Activated CD4-positive, alpha-beta T cell treated with anti-CD3 and anti-CD28 coated beads for 36 hours (primary cell): ENCODE measurements around the gene BRMS1L. TPM values are rescaled to one million over a fixed set of nuclear protein-coding genes. Genes with fewer than 3 reads are reported as not detected.

Source experiments
- ATAC-seq: fragments of 200-7000 bp; cut with Tn5 transposase; one replicate; pipeline ENCODE4 v1.10.0; 2021; ENCODE audit warnings: mild to moderate bottlenecking, moderate library complexity
- CTCF ChIA-PET: fragments of 350-600 bp; sonication (Branson Sonifier 250); formaldehyde crosslinking; loops from one replicate; lab custom pipeline; 2021; ENCODE audit warnings: antibody characterized with exemption; lab: Charles Lee
- POLR2A ChIA-PET: fragments of 350-600 bp; sonication (Branson Sonifier 250); formaldehyde crosslinking; loops from one replicate; lab custom pipeline; 2021; ENCODE audit warnings: antibody characterized with exemption, inconsistent platforms; lab: Charles Lee
- DNase-seq: peaks from one replicate; pipeline ENCODE4 v3.0.0-alpha.2; 2020
- H3K27ac Mint-ChIP-seq: one replicate; pipeline ENCODE4 v1.8.0; 2021; ENCODE audit warnings: mixed read lengths
- H3K27me3 Mint-ChIP-seq: one replicate; pipeline ENCODE4 v1.8.0; 2021; ENCODE audit warnings: mixed read lengths
- H3K36me3 Mint-ChIP-seq: one replicate; pipeline ENCODE4 v1.8.0; 2021; ENCODE audit warnings: low read depth, mixed read lengths
- H3K4me1 Mint-ChIP-seq: one replicate; pipeline ENCODE4 v1.8.0; 2021; ENCODE audit warnings: mixed read lengths
- H3K4me3 Mint-ChIP-seq: one replicate; pipeline ENCODE4 v1.8.0; 2021; ENCODE audit warnings: mild to moderate bottlenecking, moderate library complexity, mixed read lengths
- H3K9me3 Mint-ChIP-seq: one replicate; pipeline ENCODE4 v1.8.0; 2021; ENCODE audit warnings: low read depth, mixed read lengths
- intact Hi-C, 2 experiments: fragments of 100-400 bp; cut with DNase I in 1 of 2; cut with micrococcal nuclease in 1 of 2; formaldehyde crosslinking; loops; one replicate each; pipeline versions ENCODE4 v1.14.2 to v1.15.1; 2022 to 2024; cut with DNase I, micrococcal nuclease
- total RNA-seq, 2 experiments: library from RNA; stranded (reverse); gene quantifications; one replicate each; pipeline ENCODE4 v1.2.3, GENCODE V29; 2021

The BRMS1L gene
- total RNA-seq, 2 experiments from 2014 or later: 5.3 to 7.8 TPM

DNA sequence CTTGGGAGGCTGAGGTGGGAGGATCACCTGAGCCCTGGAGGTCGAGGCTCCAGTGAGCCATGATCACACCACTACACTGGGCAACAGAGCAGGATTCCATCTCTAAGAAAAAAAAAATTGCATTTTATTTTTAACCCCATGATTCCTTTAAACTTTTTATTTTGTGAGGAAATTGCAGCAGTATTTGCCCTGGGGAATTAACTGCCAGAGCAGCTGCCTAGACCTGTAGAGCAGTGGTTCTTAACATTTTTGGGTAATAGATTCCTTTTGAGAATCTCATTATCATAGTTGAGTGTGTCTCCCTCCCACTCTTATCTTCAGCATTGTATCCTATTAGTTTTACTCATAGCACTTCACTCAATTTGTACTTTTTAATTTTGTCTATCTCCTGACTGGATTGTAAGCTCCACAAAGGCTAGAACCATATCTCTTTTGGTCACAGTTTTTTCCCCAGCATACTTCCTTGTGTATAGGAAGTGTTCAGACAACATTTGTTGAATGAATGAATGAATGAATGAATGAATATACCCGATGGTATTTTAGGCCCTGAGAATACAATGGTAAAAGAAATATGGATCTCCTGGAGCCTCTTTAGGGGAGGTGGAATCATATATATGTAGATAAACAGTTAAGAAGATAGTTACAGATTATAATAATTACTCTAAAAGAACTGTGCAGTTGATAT, 40.6 kb downstream of the BRMS1L start:
- ATAC-seq: no peak
- H3K4me3 Mint-ChIP-seq: no peak overlapping the region
- intact Hi-C loops: no loop called here
- H3K27ac Mint-ChIP-seq: no peak overlapping the region
- CTCF ChIA-PET: interaction anchor here (0.7 kb wide), 1 partner anchor 121 kb away, joined by 3 read pairs; no protein-coding TSS in a partner anchor
- POLR2A ChIA-PET: no interaction called here
- no peaks in the 10 kb centered on the region for H3K4me1 Mint-ChIP-seq
- DNase-seq: no peak
- peaks cover 24% of the 10 kb centered on the region for H3K36me3 Mint-ChIP-seq
- no peaks in the 10 kb centered on the region for H3K27me3 Mint-ChIP-seq
- no peaks in the 10 kb centered on the region for H3K9me3 Mint-ChIP-seq

DNA sequence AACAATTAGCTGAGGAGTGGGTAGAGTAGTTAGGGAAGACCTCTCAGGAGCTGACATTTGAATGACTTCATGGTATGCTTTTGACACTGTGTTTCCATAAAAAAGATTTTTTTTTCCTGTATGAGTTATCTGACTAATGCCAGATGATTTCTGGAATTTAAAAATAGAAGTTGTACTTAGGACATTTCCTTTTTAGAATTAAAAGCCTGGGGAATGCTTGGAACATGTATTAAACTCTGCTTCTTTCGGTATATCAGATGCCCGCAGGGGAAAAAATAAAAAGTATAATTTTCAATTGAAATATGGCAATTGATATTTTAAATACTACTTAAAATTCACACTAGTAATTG, 41.1 kb downstream of the BRMS1L start:
- intact Hi-C loops: no loop called here
- ChIA-PET POLR2A (no interaction called here), CTCF (no interaction called here)
- H3K4me3 Mint-ChIP-seq: no peak overlapping the region
- H3K9me3 Mint-ChIP-seq: no peaks in the 10 kb centered on the region
- H3K4me1 Mint-ChIP-seq: no peaks in the 10 kb centered on the region
- ATAC-seq: no peak
- H3K36me3 Mint-ChIP-seq: peaks cover 24% of the 10 kb centered on the region
- H3K27ac Mint-ChIP-seq: no peak overlapping the region
- no peak for DNase-seq
- H3K27me3 Mint-ChIP-seq: no peaks in the 10 kb centered on the region

DNA sequence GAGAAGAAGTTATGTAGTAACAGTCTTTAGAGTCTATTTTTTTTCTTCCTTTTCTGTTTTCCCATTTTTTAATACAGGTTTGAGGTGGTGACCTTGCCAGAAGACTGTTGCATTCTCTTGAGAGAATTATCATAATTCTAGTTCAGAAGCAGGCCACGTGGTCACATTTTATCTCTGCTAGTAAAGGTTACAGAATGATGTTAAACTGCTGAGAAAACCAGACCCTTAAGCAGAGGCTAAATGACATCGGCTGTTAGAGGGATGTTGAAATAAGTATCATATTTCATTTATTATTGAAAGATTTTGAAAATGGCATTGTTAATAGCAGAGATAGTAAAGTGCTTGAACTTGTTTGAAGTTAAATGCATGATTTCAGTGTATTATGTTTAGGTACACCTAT, 49.2 kb downstream of the BRMS1L start:
- no peaks in the 10 kb centered on the region for H3K27me3 Mint-ChIP-seq
- no peak overlapping the region for H3K4me3 Mint-ChIP-seq
- POLR2A ChIA-PET: no interaction called here
- H3K36me3 Mint-ChIP-seq: peaks cover 2% of the 10 kb centered on the region
- DNase-seq (no peak), ATAC-seq (no peak)
- H3K9me3 Mint-ChIP-seq: no peaks in the 10 kb centered on the region
- no peaks in the 10 kb centered on the region for H3K4me1 Mint-ChIP-seq
- H3K27ac Mint-ChIP-seq: no peak overlapping the region
- CTCF ChIA-PET: interaction anchor here (0.7 kb wide), 1 partner anchor 15 kb away, joined by 3 read pairs; no protein-coding TSS in a partner anchor
- intact Hi-C loops: no loop called here

DNA sequence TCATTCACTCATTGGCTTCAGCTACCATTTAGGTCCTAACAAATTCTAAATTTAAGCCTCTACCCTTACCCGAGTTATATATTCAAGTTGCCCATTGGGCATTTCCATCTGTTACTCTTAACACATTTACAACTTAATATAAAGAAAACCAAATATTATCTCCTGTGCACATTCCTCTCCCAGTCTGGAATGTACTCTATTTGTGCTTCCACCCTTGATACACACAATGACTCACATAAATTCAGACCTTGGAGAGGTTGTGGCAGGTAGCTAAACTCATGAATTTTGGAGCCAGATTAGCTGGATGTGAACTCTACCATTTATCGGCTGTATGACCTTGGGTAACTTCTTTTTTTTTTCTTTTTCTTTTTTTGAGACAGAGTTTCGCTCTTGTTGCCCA, 51.1 kb downstream of the BRMS1L start:
- ChIA-PET CTCF (interaction anchor here (2.4 kb wide), 1 partner anchor 193 kb away, joined by 11 read pairs; no protein-coding TSS in a partner anchor), POLR2A (no interaction called here)
- Mint-ChIP-seq H3K4me1 (no peaks in the 10 kb centered on the region), H3K9me3 (no peaks in the 10 kb centered on the region), H3K27me3 (no peaks in the 10 kb centered on the region), H3K4me3 (no peak overlapping the region), H3K36me3 (peaks cover 2% of the 10 kb centered on the region), H3K27ac (no peak overlapping the region)
- DNase-seq (no peak), ATAC-seq (no peak)
- intact Hi-C loops: no loop called here

GRCh38 chr14:35878272-35879150, 52.4 kb downstream of the BRMS1L start:
- Mint-ChIP-seq H3K4me3 (no peak overlapping the region), H3K27ac (no peak overlapping the region), H3K9me3 (no peaks in the 10 kb centered on the region), H3K36me3 (no peaks in the 10 kb centered on the region), H3K4me1 (no peaks in the 10 kb centered on the region), H3K27me3 (no peaks in the 10 kb centered on the region)
- CTCF ChIA-PET: interaction anchor here (0.6 to 2.4 kb wide), 2 partner anchors 125 to 191 kb away, joined by 3 to 11 read pairs; no protein-coding TSS in a partner anchor
- POLR2A ChIA-PET: no interaction called here
- DNase-seq: no peak
- ATAC-seq: no peak
- intact Hi-C loops: loop anchor here (1.0 to 2.0 kb wide), 3 partner anchors 68 to 191 kb away; no protein-coding TSS in a partner anchor

DNA sequence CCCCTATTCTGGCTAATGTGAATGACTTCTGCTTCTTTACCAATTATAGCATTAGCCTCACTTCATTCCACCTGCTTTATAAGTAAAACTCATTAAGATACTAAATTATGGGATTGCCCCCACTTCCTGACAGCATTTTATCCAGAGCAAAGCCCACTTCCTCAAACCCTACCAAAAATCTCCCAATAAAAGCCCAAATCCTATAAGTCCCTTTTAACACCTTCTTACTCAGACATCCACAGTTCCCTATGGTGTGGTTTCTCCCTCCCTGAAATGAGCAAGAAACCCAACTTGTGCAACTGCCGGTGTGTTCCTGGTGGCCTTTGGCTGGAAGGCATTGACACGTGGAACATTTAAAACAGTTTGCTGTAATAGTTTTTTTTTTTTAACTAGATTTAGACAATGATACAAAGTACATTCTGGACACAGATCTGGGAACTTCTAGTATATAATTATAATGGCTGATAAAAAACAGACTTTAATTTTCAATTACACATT, 53.1 kb downstream of the BRMS1L start:
- ATAC-seq: no peak
- H3K4me1 Mint-ChIP-seq: no peaks in the 10 kb centered on the region
- no peak overlapping the region for H3K27ac Mint-ChIP-seq
- no peaks in the 10 kb centered on the region for H3K9me3 Mint-ChIP-seq
- intact Hi-C loops: loop anchor here (1.0 to 2.0 kb wide), 3 partner anchors 68 to 190 kb away; no protein-coding TSS in a partner anchor
- H3K27me3 Mint-ChIP-seq: no peaks in the 10 kb centered on the region
- H3K4me3 Mint-ChIP-seq: no peak overlapping the region
- CTCF ChIA-PET: interaction anchor here (0.7 to 2.4 kb wide), 11 partner anchors 8 to 494 kb away, joined by 3 to 14 read pairs (median 4); no protein-coding TSS in a partner anchor
- no peaks in the 10 kb centered on the region for H3K36me3 Mint-ChIP-seq
- no peak for DNase-seq
- POLR2A ChIA-PET: no interaction called here

GRCh38 chr14:35879654-35880249, 53.6 kb downstream of the BRMS1L start:
- POLR2A ChIA-PET: no interaction called here

DNA sequence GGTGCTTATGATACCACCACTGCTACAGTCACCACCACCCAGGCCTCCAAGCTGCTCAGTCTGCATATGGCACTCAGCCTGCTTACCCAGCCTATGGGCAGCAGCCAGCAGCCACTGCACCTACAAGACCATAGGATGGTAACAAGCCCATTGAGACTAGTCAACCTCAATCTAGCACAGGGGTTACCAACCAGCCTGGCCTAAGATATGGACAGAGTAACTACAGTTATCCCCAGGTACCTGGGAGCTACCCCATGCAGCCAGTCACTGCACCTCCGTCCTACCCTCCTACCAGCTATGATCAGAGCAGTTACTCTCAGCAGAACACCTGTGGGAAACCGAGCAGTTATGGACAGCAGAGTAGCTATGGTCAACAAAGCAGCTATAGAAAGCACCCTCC, 55.1 kb downstream of the BRMS1L start:
- Mint-ChIP-seq H3K4me1 (no peaks in the 10 kb centered on the region), H3K4me3 (no peak overlapping the region), H3K27me3 (no peaks in the 10 kb centered on the region), H3K9me3 (no peaks in the 10 kb centered on the region), H3K27ac (no peak overlapping the region), H3K36me3 (no peaks in the 10 kb centered on the region)
- DNase-seq (no peak), ATAC-seq (no peak)
- intact Hi-C loops: loop anchor here in 1 of 2 experiments (5.0 kb wide), 1 partner anchor 51 kb away; no protein-coding TSS in a partner anchor
- POLR2A ChIA-PET: no interaction called here
- CTCF ChIA-PET: interaction anchor here (1.1 to 3.6 kb wide), 3 partner anchors 11 to 188 kb away, joined by 3 to 41 read pairs (median 11); no protein-coding TSS in a partner anchor

More at GRCh38 chr14:35879654-35880249, 53.6 kb downstream of the BRMS1L start:
- no peaks in the 10 kb centered on the region for H3K4me1 Mint-ChIP-seq
- no peak overlapping the region for H3K27ac Mint-ChIP-seq
- no peaks in the 10 kb centered on the region for H3K36me3 Mint-ChIP-seq
- H3K4me3 Mint-ChIP-seq: no peak overlapping the region
- no peaks in the 10 kb centered on the region for H3K9me3 Mint-ChIP-seq
- DNase-seq (no peak), ATAC-seq (no peak)
- intact Hi-C loops: loop anchor here (1.0 to 5.0 kb wide), 4 partner anchors 53 to 190 kb away; no protein-coding TSS in a partner anchor
- CTCF ChIA-PET: interaction anchor here (0.5 to 1.7 kb wide), 12 partner anchors 9 to 1239 kb away, joined by 3 to 14 read pairs (median 3); no protein-coding TSS in a partner anchor
- H3K27me3 Mint-ChIP-seq: no peaks in the 10 kb centered on the region

DNA sequence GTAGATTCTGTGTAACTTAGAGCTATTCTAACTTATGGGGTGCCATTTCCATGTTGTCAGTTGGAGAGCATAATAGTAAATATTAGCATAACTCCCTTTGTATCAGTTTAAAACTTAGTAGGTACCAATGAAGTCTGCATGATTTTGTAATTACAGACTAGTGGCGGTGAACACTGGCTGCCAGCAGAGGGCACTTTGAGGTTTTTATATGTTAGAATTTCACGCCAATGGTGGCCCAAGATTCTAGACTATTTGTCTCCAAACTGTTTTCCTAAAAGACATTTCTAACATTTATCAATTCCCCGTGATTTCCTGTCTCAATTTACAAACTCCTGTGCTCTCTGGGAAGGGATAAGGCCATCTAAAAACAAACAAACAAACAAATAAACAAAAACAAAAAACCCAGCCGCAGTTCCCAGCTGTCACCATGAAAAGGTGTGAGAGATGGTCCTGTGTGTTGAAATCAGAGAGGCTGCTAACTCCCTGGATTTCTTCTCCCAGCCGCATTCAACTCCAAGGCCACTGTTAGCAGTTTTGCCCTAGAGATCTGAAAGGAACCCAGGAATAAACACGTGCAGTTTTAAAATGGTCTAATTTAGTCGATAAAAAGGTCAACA, 57.6 kb downstream of the BRMS1L start:
- H3K4me3 Mint-ChIP-seq: no peak overlapping the region
- intact Hi-C loops: loop anchor here (1.0 to 5.0 kb wide), 4 partner anchors 49 to 721 kb away; no protein-coding TSS in a partner anchor
- DNase-seq: peak; percentile 56
- ATAC-seq: no peak
- no peaks in the 10 kb centered on the region for H3K36me3 Mint-ChIP-seq
- CTCF ChIA-PET: interaction anchor here (0.5 to 3.6 kb wide), 18 partner anchors 14 to 1550 kb away, joined by 3 to 41 read pairs (median 4); no protein-coding TSS in a partner anchor
- no peaks in the 10 kb centered on the region for H3K4me1 Mint-ChIP-seq
- H3K27ac Mint-ChIP-seq: no peak overlapping the region
- H3K27me3 Mint-ChIP-seq: no peaks in the 10 kb centered on the region
- H3K9me3 Mint-ChIP-seq: no peaks in the 10 kb centered on the region
- POLR2A ChIA-PET: no interaction called here

- no peak for ATAC-seq
- H3K36me3 Mint-ChIP-seq: peaks cover 4% of the 10 kb centered on the region
- ChIA-PET CTCF (interaction anchor here (0.6 kb wide), 1 partner anchor 11 kb away, joined by 3 read pairs; no protein-coding TSS in a partner anchor), POLR2A (no interaction called here)
- intact Hi-C loops: no loop called here
- no peak overlapping the region for H3K27ac Mint-ChIP-seq
- peaks cover 15% of the 10 kb centered on the region for H3K9me3 Mint-ChIP-seq
- no peak for DNase-seq
- no peaks in the 10 kb centered on the region for H3K4me1 Mint-ChIP-seq
- H3K4me3 Mint-ChIP-seq: no peak overlapping the region
- H3K27me3 Mint-ChIP-seq: peaks cover 2% of the 10 kb centered on the region
Measured at GRCh38 chr14:35890308-35890707, 64.2 kb downstream of the BRMS1L start.
